ENCODE measurements around the gene XPO5.

XPO5 gene

GRCh38 chr6:43621078-43621835 lies 45.4 kb upstream of the XPO5 start:
- Histone ChIP-seq H3K36me3 (ENCODE audit: insufficient read depth, insufficient read length, low read length) (peaks cover 69% of the 10 kb centered on the region), H3K9ac (ENCODE audit: insufficient read length, low read depth) (no peak overlapping the region), H3K27me3 (ENCODE audit: insufficient read depth, insufficient read length) (no peaks in the 10 kb centered on the region), H3K4me3 (ENCODE audit: insufficient read length, low read depth) (no peak overlapping the region), H3K9me3 (ENCODE audit: insufficient read depth, low read length) (no peaks in the 10 kb centered on the region), H3K4me1 (ENCODE audit: insufficient read depth, insufficient read length) (no peaks in the 10 kb centered on the region)
- TF ChIP-seq ZNF274 (IDR thresholded peaks at IDR 0.05; ENCODE audit: low read depth, low read length): no peak
- no peak for TF ChIP-seq SUZ12 (IDR thresholded peaks at IDR 0.05; ENCODE audit: extremely low read depth, insufficient read depth, insufficient read length)
- no peak for TF ChIP-seq YY1 (IDR thresholded peaks at IDR 0.05; ENCODE audit: insufficient read depth, insufficient read length)
- no peak for DNase-seq (ENCODE audit: low read depth, low spot score)

- H3K9me3 ChIP-seq (ENCODE audit: insufficient read depth, low read length): no peaks in the 10 kb centered on the region
- no peak for DNase-seq (ENCODE audit: low read depth, low spot score)
- no peak overlapping the region for H3K4me3 ChIP-seq (ENCODE audit: insufficient read length, low read depth)
- H3K9ac ChIP-seq (ENCODE audit: insufficient read length, low read depth): no peak overlapping the region
- no peak for TF ChIP-seq YY1 (IDR thresholded peaks at IDR 0.05; ENCODE audit: insufficient read depth, insufficient read length)
- no peak for TF ChIP-seq ZNF274 (IDR thresholded peaks at IDR 0.05; ENCODE audit: low read depth, low read length)
- no peak for TF ChIP-seq SUZ12 (IDR thresholded peaks at IDR 0.05; ENCODE audit: extremely low read depth, insufficient read depth, insufficient read length)
- H3K36me3 ChIP-seq (ENCODE audit: insufficient read depth, insufficient read length, low read length): peaks cover 39% of the 10 kb centered on the region
- H3K4me1 ChIP-seq (ENCODE audit: insufficient read depth, insufficient read length): no peaks in the 10 kb centered on the region
- no peaks in the 10 kb centered on the region for H3K27me3 ChIP-seq (ENCODE audit: insufficient read depth, insufficient read length)
Observed at GRCh38 chr6:43616725-43617472, 41.1 kb upstream of the XPO5 start.

GRCh38 chr6:43614396-43614730 lies 38.5 kb upstream of the XPO5 start:
- no peak for DNase-seq (ENCODE audit: low read depth, low spot score)
- TF ChIP-seq ZNF274 (IDR thresholded peaks at IDR 0.05; ENCODE audit: low read depth, low read length) (no peak), YY1 (IDR thresholded peaks at IDR 0.05; ENCODE audit: insufficient read depth, insufficient read length) (no peak), SUZ12 (IDR thresholded peaks at IDR 0.05; ENCODE audit: extremely low read depth, insufficient read depth, insufficient read length) (no peak)
- no peaks in the 10 kb centered on the region for H3K9me3 ChIP-seq (ENCODE audit: insufficient read depth, low read length)
- H3K36me3 ChIP-seq (ENCODE audit: insufficient read depth, insufficient read length, low read length): peaks cover 31% of the 10 kb centered on the region
- no peaks in the 10 kb centered on the region for H3K4me1 ChIP-seq (ENCODE audit: insufficient read depth, insufficient read length)
- no peak overlapping the region for H3K9ac ChIP-seq (ENCODE audit: insufficient read length, low read depth)
- no peak overlapping the region for H3K4me3 ChIP-seq (ENCODE audit: insufficient read length, low read depth)
- H3K27me3 ChIP-seq (ENCODE audit: insufficient read depth, insufficient read length): no peaks in the 10 kb centered on the region

GRCh38 chr6:43613721-43614395 lies 38.0 kb upstream of the XPO5 start:
- Histone ChIP-seq H3K27me3 (ENCODE audit: insufficient read depth, insufficient read length) (no peaks in the 10 kb centered on the region), H3K4me1 (ENCODE audit: insufficient read depth, insufficient read length) (no peaks in the 10 kb centered on the region), H3K9ac (ENCODE audit: insufficient read length, low read depth) (no peak overlapping the region), H3K4me3 (ENCODE audit: insufficient read length, low read depth) (no peak overlapping the region), H3K36me3 (ENCODE audit: insufficient read depth, insufficient read length, low read length) (peaks cover 31% of the 10 kb centered on the region), H3K9me3 (ENCODE audit: insufficient read depth, low read length) (no peaks in the 10 kb centered on the region)
- no peak for DNase-seq (ENCODE audit: low read depth, low spot score)
- TF ChIP-seq ZNF274 (IDR thresholded peaks at IDR 0.05; ENCODE audit: low read depth, low read length) (no peak), SUZ12 (IDR thresholded peaks at IDR 0.05; ENCODE audit: extremely low read depth, insufficient read depth, insufficient read length) (no peak), YY1 (IDR thresholded peaks at IDR 0.05; ENCODE audit: insufficient read depth, insufficient read length) (no peak)

- no peak overlapping the region for H3K4me3 ChIP-seq (ENCODE audit: insufficient read length, low read depth)
Observed at GRCh38 chr6:43610431-43610830, 34.6 kb upstream of the XPO5 start.

GRCh38 chr6:43609402-43609801 lies 33.6 kb upstream of the XPO5 start:
- peaks cover 30% of the 10 kb centered on the region for H3K36me3 ChIP-seq (ENCODE audit: insufficient read depth, insufficient read length, low read length)
- TF ChIP-seq YY1 (IDR thresholded peaks at IDR 0.05; ENCODE audit: insufficient read depth, insufficient read length) (no peak), SUZ12 (IDR thresholded peaks at IDR 0.05; ENCODE audit: extremely low read depth, insufficient read depth, insufficient read length) (no peak), ZNF274 (IDR thresholded peaks at IDR 0.05; ENCODE audit: low read depth, low read length) (no peak)
- H3K9me3 ChIP-seq (ENCODE audit: insufficient read depth, low read length): no peaks in the 10 kb centered on the region
- H3K27me3 ChIP-seq (ENCODE audit: insufficient read depth, insufficient read length): no peaks in the 10 kb centered on the region
- no peaks in the 10 kb centered on the region for H3K4me1 ChIP-seq (ENCODE audit: insufficient read depth, insufficient read length)
- no peak for DNase-seq (ENCODE audit: low read depth, low spot score)
- H3K9ac ChIP-seq (ENCODE audit: insufficient read length, low read depth): no peak overlapping the region
- no peak overlapping the region for H3K4me3 ChIP-seq (ENCODE audit: insufficient read length, low read depth)

More at GRCh38 chr6:43610431-43610830, 34.6 kb upstream of the XPO5 start:
- no peak for DNase-seq (ENCODE audit: low read depth, low spot score)
- Histone ChIP-seq H3K4me1 (ENCODE audit: insufficient read depth, insufficient read length) (no peaks in the 10 kb centered on the region), H3K27me3 (ENCODE audit: insufficient read depth, insufficient read length) (no peaks in the 10 kb centered on the region), H3K36me3 (ENCODE audit: insufficient read depth, insufficient read length, low read length) (peaks cover 28% of the 10 kb centered on the region), H3K9me3 (ENCODE audit: insufficient read depth, low read length) (no peaks in the 10 kb centered on the region), H3K9ac (ENCODE audit: insufficient read length, low read depth) (no peak overlapping the region)
- TF ChIP-seq ZNF274 (IDR thresholded peaks at IDR 0.05; ENCODE audit: low read depth, low read length): no peak
- no peak for TF ChIP-seq YY1 (IDR thresholded peaks at IDR 0.05; ENCODE audit: insufficient read depth, insufficient read length)
- no peak for TF ChIP-seq SUZ12 (IDR thresholded peaks at IDR 0.05; ENCODE audit: extremely low read depth, insufficient read depth, insufficient read length)

GRCh38 chr6:43608807-43609206 lies 33.0 kb upstream of the XPO5 start:
- Histone ChIP-seq H3K9me3 (ENCODE audit: insufficient read depth, low read length) (no peaks in the 10 kb centered on the region), H3K27me3 (ENCODE audit: insufficient read depth, insufficient read length) (no peaks in the 10 kb centered on the region), H3K9ac (ENCODE audit: insufficient read length, low read depth) (no peak overlapping the region), H3K36me3 (ENCODE audit: insufficient read depth, insufficient read length, low read length) (peaks cover 27% of the 10 kb centered on the region), H3K4me3 (ENCODE audit: insufficient read length, low read depth) (no peak overlapping the region), H3K4me1 (ENCODE audit: insufficient read depth, insufficient read length) (no peaks in the 10 kb centered on the region)
- no peak for DNase-seq (ENCODE audit: low read depth, low spot score)
- TF ChIP-seq YY1 (IDR thresholded peaks at IDR 0.05; ENCODE audit: insufficient read depth, insufficient read length) (no peak), SUZ12 (IDR thresholded peaks at IDR 0.05; ENCODE audit: extremely low read depth, insufficient read depth, insufficient read length) (no peak), ZNF274 (IDR thresholded peaks at IDR 0.05; ENCODE audit: low read depth, low read length) (no peak)
